H9 (cell line): ENCODE data around the gene DPF1. TPM values are rescaled to one million over a fixed set of nuclear protein-coding genes. Genes with fewer than 3 reads are reported as not detected.

Experiments used
- DNase-seq: peaks from one replicate; pipeline ENCODE4 v3.0.0-alpha.2; 2017
- H2AFZ ChIP-seq: one replicate; pipeline ENCODE4 v1.6.1; 2013; ENCODE audit warnings: mild to moderate bottlenecking, low read length, control low read depth, moderate library complexity
- H2AK5ac ChIP-seq: 2 replicates; pipeline ENCODE4 v1.6.1; 2013; ENCODE audit warnings: low read length, control low read depth, mixed read lengths; ENCODE audit not compliant: insufficient read length
- H2BK120ac ChIP-seq: one replicate; pipeline ENCODE4 v1.6.1; 2013; ENCODE audit warnings: low read depth, mild to moderate bottlenecking, low read length, control low read depth, inconsistent platforms; ENCODE audit not compliant: poor library complexity, severe bottlenecking
- H2BK12ac ChIP-seq: 2 replicates; pipeline ENCODE4 v1.6.1; 2013; ENCODE audit warnings: low read length, control low read depth, mixed read lengths, low read depth; ENCODE audit not compliant: insufficient read length
- H2BK15ac ChIP-seq: 2 replicates; pipeline ENCODE4 v1.6.1; 2013; ENCODE audit warnings: low read depth, low read length, control low read depth
- H2BK20ac ChIP-seq: one replicate; pipeline ENCODE4 v1.6.1; 2013; ENCODE audit warnings: low read depth, mild to moderate bottlenecking, low read length, control low read depth, inconsistent platforms; ENCODE audit not compliant: poor library complexity, severe bottlenecking
- H2BK5ac ChIP-seq: 2 replicates; pipeline ENCODE4 v1.6.1; 2013; ENCODE audit warnings: low read length, control low read depth, mixed read lengths; ENCODE audit not compliant: insufficient read length
- H3K14ac ChIP-seq: 2 replicates; pipeline ENCODE4 v1.6.1; 2013; ENCODE audit warnings: low read length, control low read depth; ENCODE audit not compliant: insufficient read depth
- H3K18ac ChIP-seq: 2 replicates; pipeline ENCODE4 v1.6.1; 2013; ENCODE audit warnings: low read depth, mild to moderate bottlenecking, mixed read lengths, low read length, control low read depth; ENCODE audit not compliant: insufficient read length
- H3K23ac ChIP-seq: 2 replicates; pipeline ENCODE4 v1.6.1; 2013; ENCODE audit warnings: low read length, control low read depth, mixed read lengths, low read depth; ENCODE audit not compliant: insufficient read length
- H3K23me2 ChIP-seq: 2 replicates; pipeline ENCODE4 v1.6.1; 2013; ENCODE audit warnings: low read depth, mild to moderate bottlenecking, mixed read lengths, low read length, control low read depth; ENCODE audit not compliant: insufficient read length, poor library complexity, severe bottlenecking
- H3K27ac ChIP-seq: 2 replicates; pipeline ENCODE4 v1.5.1; 2013; ENCODE audit warnings: low read length, control low read depth, mixed read lengths, low read depth; ENCODE audit not compliant: insufficient read length
- H3K27me3 ChIP-seq: 2 replicates; pipeline ENCODE4 v1.6.1; 2013; ENCODE audit warnings: low read length, control low read depth, inconsistent platforms; ENCODE audit not compliant: insufficient read depth
- H3K4ac ChIP-seq: 2 replicates; pipeline ENCODE4 v1.6.1; 2013; ENCODE audit warnings: low read depth, mild to moderate bottlenecking, control low read depth, inconsistent platforms, low read length, moderate library complexity
- H3K4me1 ChIP-seq: 2 replicates; pipeline ENCODE4 v1.6.1; 2013; ENCODE audit warnings: low read length, control low read depth, inconsistent platforms; ENCODE audit not compliant: insufficient read depth
- H3K4me2 ChIP-seq: 2 replicates; pipeline ENCODE4 v1.6.1; 2013; ENCODE audit warnings: low read length, control low read depth, mixed read lengths; ENCODE audit not compliant: insufficient read length, insufficient read depth
- H3K56ac ChIP-seq: 2 replicates; pipeline ENCODE4 v1.6.1; 2013; ENCODE audit warnings: low read depth, mild to moderate bottlenecking, mixed read lengths, low read length, control low read depth; ENCODE audit not compliant: insufficient read length
- H3K79me1 ChIP-seq: 2 replicates; pipeline ENCODE4 v1.6.1; 2013; ENCODE audit warnings: low read depth, mild to moderate bottlenecking, moderate library complexity, low read length, control low read depth, inconsistent platforms; ENCODE audit not compliant: insufficient read depth, poor library complexity, severe bottlenecking
- H3K79me2 ChIP-seq: 2 replicates; pipeline ENCODE4 v1.6.1; 2013; ENCODE audit warnings: low read length, control low read depth, inconsistent platforms; ENCODE audit not compliant: insufficient read depth
- H3K9ac ChIP-seq: 2 replicates; pipeline ENCODE4 v1.6.1; 2013; ENCODE audit warnings: low read length, control low read depth, mixed read lengths; ENCODE audit not compliant: insufficient read length; ENCODE audit errors: extremely low read depth
- H3K9me3 ChIP-seq: one replicate; pipeline ENCODE4 v1.6.1; 2013; ENCODE audit warnings: low read depth, low read length, inconsistent platforms; ENCODE audit not compliant: control insufficient read depth
- H3T11ph ChIP-seq: one replicate; pipeline ENCODE4 v1.6.1; 2013; ENCODE audit warnings: mild to moderate bottlenecking, low read length, control low read depth, inconsistent platforms
- H4K20me1 ChIP-seq: one replicate; pipeline ENCODE4 v1.6.1; 2013; ENCODE audit not compliant: control insufficient read depth, insufficient read length, insufficient read depth
- H4K5ac ChIP-seq: 2 replicates; pipeline ENCODE4 v1.6.1; 2013; ENCODE audit warnings: low read depth, mild to moderate bottlenecking, mixed read lengths, low read length, control low read depth; ENCODE audit not compliant: insufficient read length
- H4K8ac ChIP-seq: replicated peaks from 2 replicates; pipeline ENCODE4 v1.6.1; 2013; ENCODE audit warnings: low read length, control low read depth, mixed read lengths, low read depth; ENCODE audit not compliant: insufficient read length
- H4K91ac ChIP-seq: 2 replicates; pipeline ENCODE4 v1.6.1; 2013; ENCODE audit warnings: low read depth, mild to moderate bottlenecking, moderate library complexity, mixed read lengths, low read length, control low read depth; ENCODE audit not compliant: insufficient read length
- H3K27ac Mint-ChIP-seq, 3 experiments: 2 replicates in 2 of 3; 3 replicates in 1 of 3; pipeline ENCODE4 v1.8.0; 2020 to 2021; ENCODE audit warnings: mixed read lengths in 3 of 3, mild to moderate bottlenecking in 1 of 3, moderate library complexity in 1 of 3
- H3K27me3 Mint-ChIP-seq: 2 replicates; pipeline ENCODE4 v1.8.0; 2021; ENCODE audit warnings: low read depth, mild to moderate bottlenecking, moderate library complexity, mixed read lengths
- H3K36me3 Mint-ChIP-seq, 3 experiments: 2 replicates in 2 of 3; 3 replicates in 1 of 3; pipeline ENCODE4 v1.8.0; 2020 to 2021; ENCODE audit warnings: low read depth in 3 of 3, mixed read lengths in 3 of 3; ENCODE audit not compliant: insufficient read depth in 1 of 3
- H3K4me1 Mint-ChIP-seq, 2 experiments: 2 replicates each; pipeline ENCODE4 v1.8.0; 2020; ENCODE audit warnings: mixed read lengths in 2 of 2
- H3K4me3 Mint-ChIP-seq, 2 experiments: 2 replicates in 1 of 2; 3 replicates in 1 of 2; pipeline ENCODE4 v1.8.0; 2020 to 2021; ENCODE audit warnings: mild to moderate bottlenecking in 2 of 2, mixed read lengths in 2 of 2, moderate library complexity in 1 of 2
- H3K9me3 Mint-ChIP-seq, 2 experiments: 2 replicates in 1 of 2; 3 replicates in 1 of 2; pipeline ENCODE4 v1.8.0; 2020; ENCODE audit warnings: mild to moderate bottlenecking in 2 of 2, mixed read lengths in 2 of 2, moderate library complexity in 1 of 2
- WGBS: extraction: QIAGEN DNeasy Blood & Tissue Kit; methylation state at CpG from one replicate; pipeline ENCODE4 v1.1.7; 2013; ENCODE audit warnings: missing lambda C conversion rate, low lambda C conversion rate, mixed read lengths; ENCODE audit not compliant: insufficient read length; ENCODE audit errors: extremely low coverage; 5-methylcytosine and 5-hydroxymethylcytosine counted together
- total RNA-seq: library from RNA; stranded (reverse); gene quantifications from 2 replicates; pipeline ENCODE4 v1.2.1, GENCODE V29; 2021
- TF ChIP-seq, protein P1 (sequence below): fragments of 200-600 bp; sonication (generic); conservative IDR thresholded peaks from 3 replicates; pipeline ENCODE4 v1.8.0; 2021; ENCODE audit warnings: antibody characterized with exemption, mild to moderate bottlenecking

Gene DPF1
- total RNA-seq, 1 experiment from 2014 or later = 12.0 TPM

DNA sequence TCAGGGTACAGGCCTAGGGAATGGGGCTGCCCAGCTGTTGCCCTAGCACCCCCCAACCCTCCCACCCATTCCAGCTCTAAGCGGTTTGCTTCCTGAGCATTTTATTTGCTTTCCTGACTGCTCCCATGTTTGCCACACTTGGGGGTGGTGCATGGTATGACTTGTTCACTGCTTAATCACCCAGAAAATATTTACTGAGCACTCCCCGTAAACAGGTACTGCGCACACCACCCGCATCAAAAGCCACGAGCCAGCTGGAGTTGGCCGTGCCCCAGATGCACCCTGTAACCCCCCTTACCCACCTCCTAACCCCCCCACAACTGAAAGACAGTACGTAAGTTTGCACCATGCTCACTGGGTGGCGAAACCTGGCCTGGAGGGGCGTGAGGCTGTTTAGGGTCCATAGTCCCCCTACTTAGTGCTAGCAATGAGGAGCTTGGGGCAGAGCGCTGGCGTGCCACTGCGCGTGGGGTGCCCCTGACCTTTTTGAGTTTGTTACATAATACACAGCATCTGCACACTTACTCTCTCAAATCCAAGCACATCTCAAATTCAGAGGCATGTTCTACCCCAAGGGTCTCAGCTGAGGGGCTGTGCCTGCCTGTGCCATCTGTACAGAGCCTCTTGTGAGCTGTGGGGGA is 29.8 kb downstream of the DPF1 start:
- Histone ChIP-seq H3K14ac (no peak overlapping the region), H3K4ac (no peak overlapping the region), H3K27me3 (no peaks in the 10 kb centered on the region), H4K8ac (no peak overlapping the region), H2AFZ (no peak overlapping the region), H3K23me2 (no peaks in the 10 kb centered on the region), H3K9ac (no peak overlapping the region), H2BK20ac (no peak overlapping the region), H3K18ac (no peak overlapping the region), H3K4me2 (no peak overlapping the region), H3K56ac (no peak overlapping the region), H2AK5ac (no peak overlapping the region), H3K27ac (no peak overlapping the region), H4K20me1 (no peaks in the 10 kb centered on the region), H3K79me2 (no peaks in the 10 kb centered on the region), H2BK5ac (no peak overlapping the region), H2BK12ac (no peak overlapping the region), H2BK120ac (no peak overlapping the region), H3K4me1 (no peaks in the 10 kb centered on the region), H3K23ac (no peak overlapping the region), H4K91ac (no peak overlapping the region), H3K9me3 (no peaks in the 10 kb centered on the region), H3T11ph (no peak overlapping the region), H2BK15ac (no peak overlapping the region), H4K5ac (no peak overlapping the region), H3K79me1 (no peaks in the 10 kb centered on the region)
- Mint-ChIP-seq H3K4me3 (no peak overlapping the region; a peak in 1 of 5 replicates), H3K36me3 (peaks cover 14 to 21% (median 16%) of the 10 kb centered on the region in 3 experiments), H3K27ac (no peak overlapping the region), H3K4me1 (no peaks in the 10 kb centered on the region; a peak in 1 of 4 replicates), H3K27me3 (peaks cover 1% of the 10 kb centered on the region; the same call in 1 of the 2 replicates), H3K9me3 (no peaks in the 10 kb centered on the region; a peak in 1 of 5 replicates)
- no CpG with 5 or more reads among the region's 13 CpGs for WGBS
- TF ChIP-seq, protein P1, sequence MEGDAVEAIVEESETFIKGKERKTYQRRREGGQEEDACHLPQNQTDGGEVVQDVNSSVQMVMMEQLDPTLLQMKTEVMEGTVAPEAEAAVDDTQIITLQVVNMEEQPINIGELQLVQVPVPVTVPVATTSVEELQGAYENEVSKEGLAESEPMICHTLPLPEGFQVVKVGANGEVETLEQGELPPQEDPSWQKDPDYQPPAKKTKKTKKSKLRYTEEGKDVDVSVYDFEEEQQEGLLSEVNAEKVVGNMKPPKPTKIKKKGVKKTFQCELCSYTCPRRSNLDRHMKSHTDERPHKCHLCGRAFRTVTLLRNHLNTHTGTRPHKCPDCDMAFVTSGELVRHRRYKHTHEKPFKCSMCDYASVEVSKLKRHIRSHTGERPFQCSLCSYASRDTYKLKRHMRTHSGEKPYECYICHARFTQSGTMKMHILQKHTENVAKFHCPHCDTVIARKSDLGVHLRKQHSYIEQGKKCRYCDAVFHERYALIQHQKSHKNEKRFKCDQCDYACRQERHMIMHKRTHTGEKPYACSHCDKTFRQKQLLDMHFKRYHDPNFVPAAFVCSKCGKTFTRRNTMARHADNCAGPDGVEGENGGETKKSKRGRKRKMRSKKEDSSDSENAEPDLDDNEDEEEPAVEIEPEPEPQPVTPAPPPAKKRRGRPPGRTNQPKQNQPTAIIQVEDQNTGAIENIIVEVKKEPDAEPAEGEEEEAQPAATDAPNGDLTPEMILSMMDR = no peak
- no peak for DNase-seq
